SHP77 treated with DMSO at 0.1 percent for 48 hours (cell line): ENCODE measurements around the gene GINS2.

ENCODE experiments used
- DNase-seq: peaks from one replicate; lab custom pipeline; 2025; lab: John Stamatoyannopoulos, UW

Gene GINS2

DNA sequence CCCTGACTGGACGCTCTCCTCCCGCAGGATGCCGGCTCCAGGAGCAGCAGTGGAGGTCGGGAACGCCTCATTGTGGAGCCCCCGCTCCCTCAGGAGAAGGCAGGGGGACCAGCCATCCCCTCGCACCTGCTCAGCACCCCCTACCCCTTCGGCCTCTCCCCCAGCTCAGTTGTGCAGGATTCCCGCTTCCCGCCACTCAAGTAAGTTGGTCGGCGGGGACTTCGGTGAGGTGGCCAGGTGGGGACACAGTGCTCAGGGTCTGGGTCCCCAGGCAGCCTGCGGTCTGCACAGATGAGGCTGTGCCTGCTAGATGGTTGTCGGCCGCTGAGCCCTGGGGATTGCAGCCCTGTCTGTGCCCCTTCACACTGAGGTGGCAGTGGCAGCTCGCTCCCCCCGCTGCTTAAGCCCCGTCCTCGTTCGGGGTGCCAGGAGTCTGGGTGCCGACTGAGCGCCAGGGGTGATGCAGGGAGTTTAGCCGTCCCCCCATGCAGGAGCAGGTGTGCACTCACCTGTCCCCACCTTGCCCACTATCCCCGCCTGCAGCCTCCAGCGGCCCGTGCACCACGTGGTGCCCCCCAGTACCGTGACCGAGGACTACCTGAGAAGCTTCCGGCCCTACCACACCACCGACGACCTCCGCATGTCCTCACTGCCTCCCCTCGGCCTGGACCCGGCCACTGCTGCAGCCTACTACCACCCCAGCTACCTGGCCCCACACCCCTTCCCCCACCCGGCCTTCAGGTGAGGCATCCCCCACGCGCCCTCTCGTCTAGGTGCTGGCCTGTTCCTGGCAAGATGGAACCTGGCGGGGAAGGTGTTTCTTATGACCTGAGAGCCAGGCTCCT lies 34.3 kb downstream of the GINS2 start:
- DNase-seq, result no peak

DNA sequence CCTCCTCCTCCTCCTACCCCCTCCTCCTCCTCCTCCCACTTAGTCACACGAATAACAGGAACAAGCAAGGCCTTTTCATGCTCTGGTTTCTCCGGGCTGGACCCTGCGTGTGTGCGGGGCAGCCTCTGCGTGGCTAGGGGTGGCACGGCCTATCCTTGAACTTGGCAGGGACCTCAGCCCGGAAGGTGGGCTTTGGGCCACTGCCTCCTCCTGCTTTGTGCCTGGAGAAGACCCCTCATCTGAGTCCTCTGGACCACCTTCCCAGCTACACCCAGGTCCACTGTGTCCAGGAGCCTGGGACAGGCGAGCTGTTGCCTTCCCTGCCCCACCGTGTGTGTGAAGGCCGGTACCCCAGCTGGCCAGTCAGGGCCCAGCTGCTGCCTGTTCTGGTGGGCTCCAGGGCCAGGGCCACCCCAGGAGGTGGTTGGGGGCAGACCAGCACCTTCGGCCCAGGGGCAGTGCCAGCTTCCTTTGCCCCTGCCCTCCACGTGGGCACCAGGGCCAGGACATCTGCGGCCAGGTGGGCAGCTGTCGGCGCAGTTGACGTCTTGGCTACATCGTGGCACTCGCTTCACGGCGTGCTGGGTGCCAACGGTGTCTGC lies 35.4 kb downstream of the GINS2 start:
- no peak for DNase-seq

DNA sequence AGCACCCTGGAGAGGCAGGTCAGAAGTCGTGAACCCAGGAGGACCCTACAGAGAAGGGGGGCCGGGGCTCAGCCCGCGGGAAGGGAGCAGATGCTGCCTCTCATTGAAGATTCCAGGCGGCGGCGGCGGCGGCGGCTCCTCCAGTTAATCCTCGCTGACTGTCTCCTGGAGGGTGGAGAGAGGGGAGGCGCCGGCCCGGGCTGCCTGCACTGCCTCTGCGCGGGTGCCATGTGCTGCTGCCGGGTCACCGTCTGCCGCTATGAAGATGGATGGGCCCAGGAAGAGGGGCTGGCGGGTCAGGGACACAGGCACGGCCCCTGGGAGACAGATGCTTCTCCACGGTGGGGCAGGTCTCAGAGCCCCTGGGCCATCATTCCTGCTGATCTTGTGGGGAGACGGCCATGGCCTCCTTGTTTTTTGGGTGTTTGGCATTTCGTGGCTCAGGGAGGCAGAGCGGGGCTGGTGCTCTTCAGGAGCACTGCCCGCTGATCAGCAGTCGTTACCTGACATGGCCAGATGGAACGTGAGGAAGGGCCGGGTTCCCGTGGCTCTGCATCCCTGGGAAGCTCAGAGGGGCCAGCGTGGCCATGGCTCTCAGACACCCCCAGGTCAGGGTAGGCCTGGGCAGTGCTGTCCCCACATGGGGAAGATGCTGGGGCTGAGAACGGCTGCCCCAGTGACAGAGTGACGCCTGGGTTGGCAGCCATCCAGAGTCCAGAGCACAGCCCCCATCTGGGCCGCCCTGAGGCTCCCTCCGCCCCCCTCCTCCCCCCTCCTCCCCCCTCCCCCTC lies 36.1 kb downstream of the GINS2 start:
- peak; percentile 62 for DNase-seq

GRCh38 chr16:85651629-85652430 lies 36.9 kb downstream of the GINS2 start:
- peak; percentile 17 for DNase-seq

GRCh38 chr16:85650844-85651628 lies 37.7 kb downstream of the GINS2 start:
- DNase-seq, result peak; percentile 46

DNA sequence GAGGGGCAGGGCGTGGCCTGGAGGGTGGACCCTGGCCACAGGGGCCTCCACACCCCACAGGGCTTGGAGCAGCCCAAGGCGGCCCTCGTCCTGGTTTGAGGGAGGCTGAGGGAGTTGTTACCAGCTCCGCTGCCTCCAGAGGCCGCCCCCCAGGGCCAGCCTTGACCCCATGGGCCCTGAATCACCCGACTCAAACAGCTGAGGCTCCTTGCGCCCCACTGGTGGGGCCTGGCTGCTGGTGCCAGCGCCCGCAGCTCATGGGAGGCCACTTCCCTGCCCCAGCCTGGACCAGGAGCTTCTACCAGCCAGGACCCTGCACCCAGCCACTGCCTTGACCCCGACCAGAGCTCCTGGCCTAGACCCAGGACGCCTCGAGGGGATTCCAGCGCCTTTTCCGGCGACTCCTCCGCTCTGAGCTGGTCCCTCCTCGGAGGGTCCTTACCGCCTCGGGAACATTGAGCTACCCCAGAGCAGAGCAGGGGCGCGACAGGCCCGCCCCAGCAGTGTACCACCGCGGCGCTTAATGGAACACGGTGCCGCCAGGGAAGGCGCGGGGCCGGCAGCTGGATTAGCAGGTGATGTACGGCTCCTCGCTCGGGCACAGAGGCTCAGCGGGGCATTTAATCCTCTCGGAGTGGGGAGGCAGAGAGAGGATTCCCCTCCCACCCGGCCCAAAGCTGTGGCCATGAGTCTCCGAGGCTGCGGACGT lies 38.5 kb downstream of the GINS2 start:
- DNase-seq, result peak; percentile 56

DNA sequence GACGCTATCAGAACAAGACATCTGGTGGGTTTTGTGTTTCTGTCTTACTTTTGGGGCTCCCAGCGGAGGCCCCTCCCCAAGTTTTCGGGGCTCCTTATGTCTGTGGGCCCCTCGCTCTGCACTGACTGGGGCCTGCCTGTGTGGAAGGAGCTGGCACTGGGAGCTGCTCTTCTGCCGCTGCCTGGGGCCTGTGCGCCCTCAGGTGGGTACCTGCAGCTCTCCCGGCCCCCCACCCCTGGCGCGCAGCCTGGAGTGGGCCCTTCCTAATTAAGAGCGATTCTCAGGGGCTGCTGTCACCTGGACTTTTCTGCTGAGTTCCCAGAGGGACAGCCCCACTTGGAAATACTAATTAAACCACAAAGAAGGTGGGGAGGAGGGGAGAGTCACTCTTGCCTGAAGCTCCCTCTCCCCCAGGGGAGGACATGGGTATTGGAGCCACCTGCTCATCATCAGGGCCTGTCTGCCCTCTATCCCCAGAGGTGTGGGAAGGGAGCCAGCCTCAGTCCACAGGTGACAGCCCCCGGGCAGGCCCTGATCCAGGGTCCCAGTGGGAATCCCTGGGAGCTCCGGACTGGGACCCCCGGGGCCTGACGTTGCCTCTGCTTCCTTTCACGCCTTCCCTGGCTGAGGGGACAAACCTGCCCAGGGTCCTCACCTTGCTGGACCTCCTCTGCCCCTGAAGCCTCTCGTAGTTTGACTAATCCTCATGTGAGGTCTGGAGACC lies 39.2 kb downstream of the GINS2 start:
- DNase-seq, result no peak

GRCh38 chr16:85648805-85649204 lies 39.9 kb downstream of the GINS2 start:
- no peak for DNase-seq

DNA sequence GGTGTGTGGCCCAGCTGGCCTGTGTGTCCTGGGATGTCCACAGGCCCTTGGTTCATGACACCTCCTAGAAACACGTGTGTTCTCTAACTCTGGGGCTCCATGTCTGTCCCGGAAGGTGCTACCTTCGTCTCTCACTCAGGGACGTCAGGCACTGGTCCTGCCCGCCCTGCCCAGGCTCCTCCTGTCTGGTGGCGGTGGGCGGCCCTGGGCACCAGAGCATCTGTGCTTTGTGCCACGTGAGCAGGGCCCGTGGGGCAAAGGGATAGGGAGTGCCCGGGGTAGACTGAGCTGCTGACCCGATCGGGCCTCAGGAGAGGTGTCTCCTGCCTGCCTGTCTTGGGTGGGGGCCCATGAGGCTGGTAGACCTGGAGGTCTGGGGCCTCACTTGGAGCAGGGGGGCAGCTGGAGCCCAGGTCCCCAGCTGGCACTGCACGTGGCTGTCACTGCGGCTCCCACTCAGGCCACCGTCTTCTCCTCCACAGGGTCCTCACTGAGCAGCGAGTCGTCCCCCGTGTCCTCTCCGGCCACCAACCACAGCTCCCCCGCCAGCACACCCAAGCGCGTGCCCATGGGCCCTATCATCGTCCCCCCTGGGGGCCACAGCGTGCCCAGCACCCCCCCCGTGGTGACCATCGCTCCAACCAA lies 40.6 kb downstream of the GINS2 start:
- no peak for DNase-seq

GRCh38 chr16:85646976-85647375 lies 41.8 kb downstream of the GINS2 start:
- no peak for DNase-seq

- no peak for DNase-seq
These were observed 42.3 kb downstream of the GINS2 start for GRCh38 chr16:85646358-85646907.

DNA sequence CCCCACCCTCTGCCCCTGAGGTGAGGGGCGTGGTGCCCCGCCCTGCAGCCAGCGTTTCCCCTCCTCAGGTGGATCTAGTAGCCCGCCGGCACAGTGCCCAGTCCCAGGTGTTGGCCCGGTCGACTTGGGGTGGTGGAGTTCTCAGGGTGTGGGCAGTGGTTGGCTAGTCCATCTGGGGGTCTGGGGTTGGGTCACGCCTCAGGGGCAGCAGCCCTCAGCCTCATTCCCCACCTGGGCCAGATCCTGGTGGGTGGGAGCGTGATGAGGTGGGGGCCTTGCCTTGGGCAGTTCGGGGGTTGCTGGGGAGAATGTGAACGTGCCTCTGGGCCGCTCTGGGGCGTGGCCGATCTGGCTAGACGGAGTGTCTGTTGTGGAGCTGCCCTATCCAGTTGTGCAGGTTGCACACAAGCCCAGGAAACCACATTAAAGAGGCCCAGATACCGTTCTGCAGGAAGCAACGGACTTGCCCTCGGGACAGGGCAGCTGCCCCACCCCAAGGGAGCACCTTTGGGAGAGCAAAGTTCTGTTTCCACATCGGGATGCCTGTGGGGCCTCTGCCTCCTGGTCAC lies 43.6 kb downstream of the GINS2 start:
- DNase-seq, result no peak

- no peak for DNase-seq
These were observed 44.6 kb downstream of the GINS2 start for GRCh38 chr16:85644093-85644712.

DNA sequence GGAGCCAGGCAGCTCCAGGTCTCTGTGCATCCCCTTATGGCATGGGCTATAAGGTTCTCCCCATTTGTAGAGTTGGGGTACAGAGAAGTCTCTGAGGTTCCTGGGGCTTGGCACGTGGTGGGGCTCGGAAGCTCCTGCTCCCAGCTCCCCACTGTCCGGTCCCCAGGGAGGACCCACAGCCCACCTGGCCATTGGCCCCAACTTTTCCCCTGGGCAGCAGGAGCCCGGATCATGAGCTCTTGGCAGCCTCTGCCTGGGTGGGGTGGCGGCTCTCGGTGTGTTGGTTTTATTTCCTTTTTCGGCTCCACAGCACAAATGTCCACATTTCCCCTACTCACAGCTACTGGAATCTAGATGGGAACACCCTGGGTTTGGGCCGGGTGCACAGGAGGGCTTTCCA lies 45.1 kb downstream of the GINS2 start:
- DNase-seq, result no peak

DNA sequence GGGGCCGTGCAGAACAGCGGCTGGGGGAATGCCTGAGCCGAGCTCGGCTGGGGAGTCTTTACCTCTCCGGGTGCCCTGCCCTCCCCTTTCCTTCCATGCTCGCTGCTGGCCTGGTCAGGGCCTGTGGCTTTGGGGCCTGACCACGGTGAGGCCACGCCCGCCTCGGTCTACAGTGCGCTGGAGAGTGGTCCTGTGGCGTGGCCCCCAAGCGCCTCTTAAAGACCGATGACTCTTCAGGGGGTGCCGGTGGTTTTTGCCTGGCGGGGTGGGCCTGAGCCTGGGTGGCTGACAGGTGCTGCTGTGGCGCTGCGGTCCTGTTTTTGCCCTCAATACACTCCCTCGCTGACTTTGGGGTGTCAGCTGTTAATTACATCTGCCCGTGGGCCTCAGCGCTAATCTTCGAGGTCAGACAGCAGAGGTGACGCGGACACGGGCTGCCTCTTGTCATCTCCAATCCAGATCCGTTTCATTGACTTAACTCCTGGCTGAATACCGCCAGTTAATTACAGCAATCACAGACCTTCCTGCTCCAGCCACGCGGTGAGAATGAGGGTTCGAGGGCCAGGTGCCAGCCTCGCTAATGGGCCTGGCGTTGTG lies 45.9 kb downstream of the GINS2 start:
- DNase-seq, result no peak

DNA sequence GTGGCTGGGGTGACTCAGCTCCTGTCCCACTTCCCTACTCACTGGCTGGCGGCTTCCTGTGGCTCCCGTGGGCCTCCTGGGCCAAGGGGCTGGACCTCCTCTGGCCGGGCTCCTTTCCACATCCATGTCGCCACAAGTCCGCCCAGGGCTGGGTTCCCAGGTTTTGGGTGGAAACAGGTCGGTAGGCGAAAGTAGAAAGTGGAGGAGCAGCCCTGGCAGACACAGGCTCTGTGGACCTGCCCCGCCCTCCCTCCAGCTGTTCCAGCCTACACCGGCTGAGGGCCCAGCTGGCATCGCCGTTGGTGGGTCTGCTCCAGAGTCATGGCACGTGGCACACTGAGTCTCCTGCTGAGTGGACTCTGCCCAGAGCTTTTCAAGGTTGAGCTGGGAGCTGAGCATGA lies 47.0 kb downstream of the GINS2 start:
- no peak for DNase-seq

DNA sequence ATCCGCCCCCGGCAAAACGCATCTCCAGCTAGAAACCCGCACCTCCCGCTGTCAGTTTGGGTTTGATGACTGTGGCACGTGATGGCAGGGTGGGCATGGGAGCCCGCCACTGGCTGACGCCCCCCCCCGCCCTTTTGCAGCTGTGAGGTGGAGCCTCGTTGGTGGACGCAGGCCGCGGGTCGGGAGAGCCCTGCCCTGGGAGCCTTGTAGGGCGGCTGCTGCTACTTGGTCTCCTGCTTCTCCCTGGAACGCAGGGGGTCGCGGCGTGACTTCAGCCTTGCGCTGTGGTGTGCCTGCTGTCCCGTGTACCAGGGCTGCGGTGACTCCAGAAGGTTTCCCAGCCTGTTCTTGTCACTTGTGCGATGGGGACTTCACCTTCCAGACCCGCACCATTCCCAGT lies 47.4 kb downstream of the GINS2 start:
- DNase-seq, result no peak

- DNase-seq, result no peak
These were observed 48.2 kb downstream of the GINS2 start for GRCh38 chr16:85640585-85640984.
